HG03432 (cell line): ENCODE data around the gene GYPC.

ENCODE experiments used
- ATAC-seq: cut with Tn5 transposase; IDR thresholded peaks from one replicate; pipeline ENCODE4 v1.9.1; 2021; ENCODE audit warnings: mild to moderate bottlenecking, moderate library complexity; ENCODE audit not compliant: unreplicated experiment

GYPC gene

GRCh38 chr2:126723281-126723815 is 67.4 kb downstream of the GYPC start:
- no peak for ATAC-seq

DNA sequence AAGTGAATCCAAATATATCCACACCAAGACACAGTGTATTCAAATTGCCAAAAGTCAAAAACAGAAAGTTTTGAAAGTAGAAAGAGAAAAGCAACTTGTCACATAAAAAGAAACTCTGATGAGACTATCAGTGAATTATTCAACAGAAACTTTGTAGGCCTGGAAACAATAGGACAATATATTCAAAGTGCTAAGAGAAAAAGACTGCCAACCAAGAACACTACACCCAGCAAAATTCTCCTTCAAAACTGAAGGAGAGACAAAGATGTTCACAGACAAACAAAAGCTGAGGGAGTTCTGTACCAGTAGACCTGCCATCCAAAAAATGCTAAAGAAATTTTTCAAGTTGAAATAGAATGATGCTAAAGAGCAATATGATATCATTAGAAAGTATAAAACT is 69.6 kb downstream of the GYPC start:
- no peak for ATAC-seq

DNA sequence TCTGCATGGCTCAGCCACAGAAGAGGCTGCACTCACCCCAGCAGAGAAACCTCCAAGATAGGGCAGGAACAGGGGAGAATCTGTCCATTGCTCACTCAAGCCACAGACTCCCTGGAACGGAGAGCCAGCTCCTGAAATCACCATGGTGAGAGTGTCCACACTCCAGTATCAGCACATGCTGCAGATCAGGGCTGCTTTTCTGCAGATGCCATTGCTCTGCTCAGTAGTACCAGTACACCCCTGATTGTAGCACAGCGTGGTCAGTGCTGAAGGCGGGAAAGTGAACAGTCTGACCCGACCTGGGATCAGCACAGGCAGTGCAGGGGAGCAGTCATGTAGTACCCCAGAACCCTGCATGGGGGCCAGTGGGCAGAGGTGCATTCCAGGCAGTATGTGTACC is 73.9 kb downstream of the GYPC start:
- ATAC-seq = no peak

DNA sequence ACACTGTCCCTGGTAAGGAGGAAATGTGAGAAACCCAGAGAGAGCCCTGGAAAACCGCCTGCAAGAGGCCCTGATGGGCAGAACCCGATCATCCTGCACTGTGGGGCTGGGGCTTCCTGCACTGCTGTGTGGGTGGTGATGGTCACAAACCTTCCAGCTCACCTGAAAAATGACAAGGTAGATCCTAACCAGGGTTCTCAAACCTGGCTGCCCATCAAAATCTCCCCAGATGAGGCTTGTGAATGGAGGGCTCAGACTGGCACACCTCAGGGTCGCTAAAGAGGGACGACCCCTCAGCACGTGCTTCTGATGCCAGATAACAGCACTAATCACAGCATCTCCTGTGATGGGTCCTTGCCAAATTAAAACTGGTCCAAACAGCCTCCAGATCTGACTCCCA is 74.7 kb downstream of the GYPC start:
- no peak for ATAC-seq

DNA sequence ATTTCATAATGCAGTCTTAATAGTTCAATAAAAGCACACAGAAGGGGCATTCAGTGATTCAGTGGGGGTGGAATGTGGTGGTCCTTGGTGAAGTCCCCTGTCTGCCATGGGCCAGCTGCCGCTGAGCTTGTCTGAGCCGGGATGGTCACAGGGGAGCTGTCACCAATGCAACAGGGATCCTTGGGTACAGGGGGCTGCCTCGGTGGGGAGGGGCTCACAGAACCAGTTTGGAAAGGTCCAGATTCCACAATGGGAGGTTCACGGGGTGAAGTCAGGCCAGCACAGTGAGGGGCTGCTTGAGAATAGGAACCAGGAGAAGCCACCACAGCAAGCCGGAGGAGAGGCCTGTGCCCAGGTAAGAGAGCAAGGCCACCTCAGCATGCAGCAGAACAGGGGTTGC is 75.4 kb downstream of the GYPC start:
- ATAC-seq = no peak

- ATAC-seq = no peak
These were observed 76.8 kb downstream of the GYPC start for GRCh38 chr2:126732682-126733245.

GRCh38 chr2:126733795-126734194 is 77.8 kb downstream of the GYPC start:
- no peak for ATAC-seq

- no peak for ATAC-seq
These were observed 80.3 kb downstream of the GYPC start for GRCh38 chr2:126736133-126736874.

DNA sequence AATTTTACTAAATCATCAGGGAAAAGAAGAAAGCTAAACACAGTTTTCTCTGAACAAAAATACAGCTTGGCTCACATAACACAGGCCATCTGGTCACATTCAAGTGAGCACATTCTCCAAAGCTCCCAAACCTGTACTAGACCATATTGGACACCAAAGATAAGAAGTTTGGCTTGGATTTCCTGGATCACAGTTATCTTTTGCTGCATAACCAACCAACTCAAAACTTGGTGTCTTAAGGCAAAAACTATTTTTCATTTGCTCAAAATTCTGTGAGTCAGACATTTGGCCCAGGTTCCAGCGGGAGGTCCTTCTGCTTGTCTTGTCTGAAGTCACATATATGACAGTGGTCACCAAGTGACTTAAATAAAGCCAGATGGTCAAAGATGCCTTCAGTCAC is 83.2 kb downstream of the GYPC start:
- no peak for ATAC-seq

GRCh38 chr2:126744640-126745039 is 88.7 kb downstream of the GYPC start:
- ATAC-seq = no peak
